Rectal smooth muscle tissue (tissue), 1 donor: ENCODE measurements around the gene NOTO.
"Not testable (repeated sequence)": the region's sequence is repeated elsewhere in the genome, so short reads cannot be mapped to it uniquely, and the experiment has no call there.

Experiments used
- H3K27ac ChIP-seq: one replicate; pipeline ENCODE4 v1.7.0; 2013; ENCODE audit warnings: low read depth, low read length, inconsistent platforms
- H3K27me3 ChIP-seq: one replicate; pipeline ENCODE4 v1.7.0; 2013; ENCODE audit warnings: low read length; ENCODE audit not compliant: control insufficient read depth, insufficient read depth
- H3K36me3 ChIP-seq: one replicate; pipeline ENCODE4 v1.7.0; 2013; ENCODE audit warnings: low read length; ENCODE audit not compliant: control insufficient read depth, insufficient read depth
- H3K4me1 ChIP-seq: one replicate; pipeline ENCODE4 v1.7.0; 2013; ENCODE audit warnings: low read length; ENCODE audit not compliant: control insufficient read depth, insufficient read depth
- H3K4me3 ChIP-seq: one replicate; pipeline ENCODE4 v1.7.0; 2013; ENCODE audit warnings: low read length
- H3K9ac ChIP-seq: one replicate; pipeline ENCODE4 v1.7.0; 2013; ENCODE audit warnings: low read length

NOTO gene

DNA sequence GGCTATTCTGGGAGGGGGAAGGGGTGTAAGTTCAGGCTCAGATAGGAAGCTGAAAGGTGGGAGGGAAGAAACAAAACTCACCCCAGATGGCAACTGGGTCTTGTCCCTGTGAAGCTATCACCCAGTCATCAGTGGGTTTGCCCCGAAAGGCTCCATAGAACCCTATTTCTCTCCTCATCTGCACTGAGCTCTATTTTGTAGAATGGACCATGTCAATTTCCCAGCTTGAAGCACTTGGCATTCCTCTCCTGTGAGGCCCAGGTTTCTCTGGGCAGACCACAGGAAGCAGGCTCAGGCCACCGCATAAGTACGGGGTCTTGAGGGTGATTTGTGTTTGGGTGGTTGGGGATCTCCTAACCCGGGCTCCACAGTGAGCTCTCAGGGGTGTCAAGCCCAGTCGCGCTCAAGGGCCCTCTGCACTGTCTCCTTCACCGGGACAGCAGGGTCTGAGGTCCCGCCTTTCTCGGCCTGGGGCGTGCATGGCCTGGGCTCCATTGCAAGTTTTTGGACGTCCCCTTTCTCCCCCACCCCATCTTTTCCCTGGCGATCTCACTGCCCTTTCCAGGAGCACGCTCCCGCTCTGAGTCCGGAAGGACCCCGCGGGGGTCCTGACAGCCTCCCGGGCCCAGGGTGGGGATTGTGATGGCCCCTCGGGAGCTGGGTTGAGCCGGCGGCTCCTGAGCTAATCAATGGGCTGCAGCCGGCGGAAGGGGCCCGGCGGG is 27.3 kb upstream of the NOTO start:
- Histone ChIP-seq H3K9ac (no peak overlapping the region), H3K27ac (no peak overlapping the region), H3K36me3 (no peaks in the 10 kb centered on the region), H3K4me1 (peaks cover 18% of the 10 kb centered on the region), H3K27me3 (peaks cover 30% of the 10 kb centered on the region), H3K4me3 (peak overlapping the region; percentile 40)

DNA sequence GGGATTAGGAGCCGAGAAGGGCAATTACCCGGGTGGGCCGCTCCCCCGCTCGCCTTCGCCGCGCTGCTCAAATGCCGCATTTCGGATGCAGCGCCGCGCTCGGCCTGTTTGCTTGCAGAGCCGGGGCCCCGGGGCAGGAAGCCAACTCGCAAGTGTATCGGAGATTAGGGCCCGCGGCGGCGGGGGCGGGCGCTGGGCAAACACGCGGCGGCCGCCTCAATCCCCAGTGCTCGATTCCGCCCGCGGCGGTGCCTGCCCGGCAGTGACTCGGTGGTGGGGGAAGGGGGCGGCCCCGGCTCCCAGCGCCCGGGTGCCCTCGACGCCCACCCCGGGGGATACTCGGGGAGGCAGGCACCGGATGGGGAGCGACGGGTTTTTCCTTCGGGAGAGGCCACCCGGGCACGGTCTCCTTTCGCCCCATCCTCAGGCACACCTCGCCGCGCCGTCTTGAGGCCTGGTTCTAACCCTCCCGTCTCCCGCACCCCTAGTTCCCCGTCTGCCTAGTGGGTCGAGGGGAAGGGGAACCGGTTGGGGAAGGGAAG is 26.6 kb upstream of the NOTO start:
- Histone ChIP-seq H3K9ac (no peak overlapping the region), H3K4me1 (peaks cover 18% of the 10 kb centered on the region), H3K27ac (no peak overlapping the region), H3K27me3 (peaks cover 30% of the 10 kb centered on the region), H3K4me3 (peak overlapping the region; percentile 83), H3K36me3 (no peaks in the 10 kb centered on the region)

DNA sequence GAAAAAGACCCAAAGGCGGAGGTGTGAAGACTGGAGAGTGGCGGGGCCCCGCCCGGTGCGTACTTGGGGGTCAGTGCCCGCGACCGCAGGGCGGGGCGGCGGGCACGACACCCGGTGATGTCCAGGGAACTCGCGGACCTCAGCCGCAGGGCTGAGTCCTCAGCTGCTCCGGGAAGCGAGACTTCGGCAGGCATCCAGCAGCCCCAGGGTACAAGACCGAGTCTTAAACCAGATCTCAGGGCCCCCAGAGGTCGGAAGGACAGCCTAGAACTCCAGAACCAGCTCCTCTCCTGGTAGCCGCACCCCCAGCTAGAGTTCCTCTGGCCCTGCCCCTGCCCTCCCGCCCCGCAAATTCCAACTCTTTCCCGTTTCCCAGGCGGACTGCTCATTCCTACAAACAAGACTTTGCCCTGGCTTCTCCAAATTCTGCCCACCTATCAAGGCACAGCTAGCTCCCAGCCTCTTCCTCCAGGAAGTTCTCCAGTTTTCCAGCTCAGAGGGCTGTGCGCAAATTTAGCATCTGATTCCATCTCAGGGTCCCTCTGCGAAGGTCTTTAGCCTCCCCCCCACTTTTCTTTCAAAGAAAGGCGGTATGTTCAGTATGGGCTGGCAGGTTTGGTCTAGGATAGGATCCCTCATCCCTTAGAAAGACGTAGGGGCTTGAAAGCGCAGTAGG is 26.0 kb upstream of the NOTO start:
- Histone ChIP-seq H3K4me3 (peak overlapping the region; percentile 83), H3K4me1 (peaks cover 18% of the 10 kb centered on the region), H3K9ac (no peak overlapping the region), H3K36me3 (no peaks in the 10 kb centered on the region), H3K27me3 (peaks cover 30% of the 10 kb centered on the region), H3K27ac (peak overlapping the region; percentile 66)

DNA sequence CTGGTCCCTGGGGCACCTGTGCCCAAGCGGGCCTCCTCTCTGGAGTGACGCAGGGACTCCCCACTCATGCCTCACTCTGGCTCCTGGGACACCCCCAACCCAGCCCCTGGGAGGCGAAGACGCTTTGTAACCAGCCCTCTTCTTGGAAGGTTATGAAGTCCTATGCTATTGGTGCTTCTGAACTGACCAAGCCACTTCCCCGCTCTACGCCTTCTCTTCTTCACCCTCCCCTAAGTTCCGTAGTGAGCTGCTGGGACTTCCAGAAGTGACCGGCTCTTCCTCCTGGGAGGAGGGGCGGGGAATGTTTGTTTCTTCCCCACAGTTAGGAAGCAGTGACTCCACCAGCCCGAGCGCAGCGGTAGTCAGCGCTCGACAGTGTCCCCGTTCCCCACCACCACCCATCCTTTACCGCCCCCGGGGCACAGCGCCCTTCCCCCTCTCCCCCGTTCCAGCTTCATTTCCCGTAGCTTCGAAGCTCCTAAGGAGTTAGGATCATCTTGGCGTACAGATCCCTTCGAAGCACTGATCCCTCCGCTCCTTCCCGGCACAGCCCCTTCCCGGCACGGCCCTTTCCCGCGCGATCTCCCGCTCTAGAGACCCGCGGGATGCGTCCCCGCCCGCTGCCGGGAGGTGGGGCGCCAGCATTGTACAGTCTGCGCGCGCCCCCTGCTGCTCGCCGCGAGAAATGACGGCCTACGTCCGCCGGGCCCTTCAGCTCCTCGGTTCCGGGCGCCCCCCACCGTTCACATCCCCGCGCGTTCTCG is 25.3 kb upstream of the NOTO start:
- Histone ChIP-seq H3K27ac (peak overlapping the region; percentile 66), H3K4me1 (peaks cover 18% of the 10 kb centered on the region), H3K9ac (no peak overlapping the region), H3K27me3 (peaks cover 30% of the 10 kb centered on the region), H3K36me3 (no peaks in the 10 kb centered on the region), H3K4me3 (peak overlapping the region; percentile 83)

DNA sequence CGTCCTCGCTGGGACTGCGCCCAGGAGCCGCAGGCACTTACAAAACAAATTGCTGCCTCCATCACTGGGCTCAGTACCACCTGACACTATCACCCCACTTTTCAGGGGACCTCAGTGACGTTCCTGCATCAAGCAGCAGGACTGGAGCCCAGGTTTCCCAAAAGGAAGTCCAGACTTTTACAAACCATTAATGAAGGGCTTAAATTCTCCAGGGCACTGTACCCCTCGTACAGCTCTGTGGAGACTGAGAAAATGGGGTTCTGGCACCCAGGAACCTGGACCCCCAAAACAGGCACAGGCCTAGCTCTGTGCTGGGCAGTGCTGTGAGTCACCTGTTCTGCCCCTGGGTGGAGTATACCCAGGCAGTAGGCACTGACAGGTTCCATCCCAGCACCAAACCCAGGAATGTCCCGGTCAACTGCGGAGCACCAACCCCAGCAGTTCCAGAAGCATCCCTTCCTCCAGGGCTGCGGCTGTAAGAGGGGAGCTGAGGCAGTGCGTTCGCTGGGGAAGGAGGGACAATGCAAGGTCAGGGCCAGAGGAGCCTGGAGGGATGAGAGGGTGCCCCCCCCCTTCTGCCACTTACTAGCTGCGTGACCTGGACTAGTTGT is 24.6 kb upstream of the NOTO start:
- H3K27ac ChIP-seq: no peak overlapping the region
- H3K4me1 ChIP-seq: peaks cover 18% of the 10 kb centered on the region
- H3K27me3 ChIP-seq: peaks cover 28% of the 10 kb centered on the region
- peak overlapping the region; percentile 46 for H3K4me3 ChIP-seq
- no peak overlapping the region for H3K9ac ChIP-seq
- H3K36me3 ChIP-seq: no peaks in the 10 kb centered on the region

DNA sequence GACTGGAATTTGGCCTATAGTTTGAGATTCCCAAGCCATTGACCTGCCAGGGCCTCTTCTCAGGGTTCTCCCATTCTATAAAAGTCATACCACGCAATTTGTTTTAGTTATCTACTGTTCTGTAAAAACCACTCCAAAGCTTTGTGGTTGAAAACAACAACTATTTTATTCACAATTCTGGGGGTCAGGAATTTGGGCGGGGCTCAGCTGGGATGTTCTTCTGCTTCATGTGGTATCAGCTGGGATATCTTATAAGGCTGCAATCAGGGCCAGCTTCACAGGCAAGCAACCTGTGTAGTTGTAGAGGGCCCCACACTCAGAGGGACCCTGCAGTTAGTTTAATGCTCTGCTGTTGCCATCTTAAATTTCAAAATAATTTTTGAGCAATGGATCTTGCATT is 16.4 kb upstream of the NOTO start:
- Histone ChIP-seq H3K9ac (no peak overlapping the region), H3K4me3 (no peak overlapping the region), H3K36me3 (no peaks in the 10 kb centered on the region)

DNA sequence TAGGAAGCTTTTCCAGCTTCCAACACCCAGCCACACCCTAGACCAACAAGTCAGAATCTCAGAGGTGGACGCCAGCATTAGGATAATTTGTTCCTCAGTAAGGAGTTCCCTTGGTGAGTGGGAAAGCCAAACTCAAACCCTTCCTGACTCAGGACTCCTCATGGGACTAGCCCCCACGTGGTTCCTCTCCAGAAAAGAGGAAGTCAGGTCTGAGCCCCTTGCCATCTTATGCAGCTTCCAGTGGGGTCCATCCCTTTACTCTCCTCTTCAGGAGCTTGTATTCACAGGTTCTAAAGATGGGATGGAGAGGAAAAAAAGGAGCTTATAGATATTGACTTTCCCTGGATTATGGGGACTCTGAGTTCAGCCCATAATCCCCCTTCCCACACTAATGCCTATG is 14.8 kb upstream of the NOTO start:
- Histone ChIP-seq H3K4me1 (no peaks in the 10 kb centered on the region), H3K9ac (no peak overlapping the region), H3K36me3 (no peaks in the 10 kb centered on the region), H3K27me3 (no peaks in the 10 kb centered on the region), H3K4me3 (no peak overlapping the region), H3K27ac (no peak overlapping the region)

More for the DNA sequence above, 16.4 kb upstream of the NOTO start:
- Histone ChIP-seq H3K27ac (no peak overlapping the region), H3K4me1 (no peaks in the 10 kb centered on the region), H3K27me3 (no peaks in the 10 kb centered on the region)

DNA sequence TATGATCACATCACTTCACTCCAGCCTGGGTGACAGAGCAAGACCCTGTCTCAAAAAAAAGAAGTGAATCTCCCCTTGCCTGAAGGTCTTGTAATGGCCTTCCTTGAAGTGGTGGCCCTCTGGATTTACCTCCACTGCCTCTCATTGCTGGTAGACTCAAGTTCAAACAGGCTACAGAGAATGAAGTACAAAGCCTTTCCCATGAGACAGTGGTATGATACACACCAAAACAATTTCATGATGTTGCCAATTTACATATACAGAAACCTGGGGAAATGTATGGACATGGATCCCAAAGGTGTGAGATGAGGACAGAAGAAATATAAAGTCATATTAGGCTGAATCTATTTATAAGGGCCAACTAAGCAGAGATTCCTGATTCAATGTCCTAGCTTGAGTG is 4.8 kb upstream of the NOTO start:
- H3K9ac ChIP-seq: no peak overlapping the region
- no peaks in the 10 kb centered on the region for H3K36me3 ChIP-seq
- no peaks in the 10 kb centered on the region for H3K4me1 ChIP-seq
- no peak overlapping the region for H3K27ac ChIP-seq
- H3K27me3 ChIP-seq: peaks cover 10% of the 10 kb centered on the region
- H3K4me3 ChIP-seq: no peak overlapping the region

DNA sequence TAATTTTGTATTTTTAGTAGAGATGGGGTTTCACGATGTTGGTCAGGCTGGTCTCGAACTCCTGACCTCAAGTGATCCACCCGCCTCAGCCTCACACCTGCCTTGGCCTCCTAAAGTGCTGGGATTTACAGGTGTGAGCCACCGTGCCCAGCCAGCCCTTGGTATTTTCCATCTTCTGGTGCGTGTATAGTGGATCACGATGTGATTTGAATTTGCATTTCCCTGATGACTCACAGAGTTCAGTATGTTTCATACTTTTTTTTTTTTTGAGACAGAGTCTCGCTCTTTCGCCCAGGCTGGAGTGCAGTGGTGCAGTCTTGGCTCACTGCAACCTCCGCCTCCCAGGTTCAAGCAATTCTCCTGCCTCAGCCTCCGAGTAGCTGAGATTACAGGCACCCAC is 2.1 kb upstream of the NOTO start:
- peaks cover 16% of the 10 kb centered on the region for H3K27me3 ChIP-seq
- H3K9ac ChIP-seq, H3K36me3 ChIP-seq, H3K27ac ChIP-seq, H3K4me1 ChIP-seq, H3K4me3 ChIP-seq: not testable (repeated sequence)

DNA sequence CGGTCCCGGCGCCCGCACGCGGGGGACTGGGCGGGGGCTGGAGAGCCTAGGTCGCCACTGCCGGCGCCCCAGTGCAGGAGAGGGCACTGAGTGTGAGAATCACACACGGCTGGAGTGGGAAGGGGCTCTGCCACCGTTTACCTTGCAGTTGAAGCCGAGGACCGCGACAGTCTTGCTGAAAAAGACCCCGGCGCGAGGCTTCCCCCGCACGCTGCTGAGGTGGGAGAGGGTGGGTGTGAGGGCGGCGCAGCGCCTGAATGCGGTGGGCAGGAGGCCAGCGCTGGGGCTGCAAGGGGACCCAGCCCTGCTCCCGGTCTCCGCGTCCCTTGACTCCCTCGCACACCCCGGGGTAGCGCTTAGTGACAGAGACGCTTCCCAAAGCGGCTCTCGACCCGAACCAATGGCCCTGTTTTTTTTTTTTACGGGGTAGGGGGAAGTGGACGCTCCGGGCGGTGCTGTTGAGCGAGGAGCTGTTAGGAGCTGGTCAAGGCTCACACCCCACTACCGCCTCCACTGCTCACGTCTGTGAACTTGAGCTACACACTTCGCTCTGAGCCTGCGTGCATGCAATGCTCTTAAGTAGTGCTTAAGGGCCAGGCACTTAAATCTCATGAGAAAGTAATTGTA is 794 bp downstream of the NOTO start:
- H3K4me3 ChIP-seq: no peak overlapping the region
- peaks cover 14% of the 10 kb centered on the region for H3K27me3 ChIP-seq
- no peaks in the 10 kb centered on the region for H3K4me1 ChIP-seq
- no peaks in the 10 kb centered on the region for H3K36me3 ChIP-seq
- no peak overlapping the region for H3K27ac ChIP-seq
- H3K9ac ChIP-seq: no peak overlapping the region

DNA sequence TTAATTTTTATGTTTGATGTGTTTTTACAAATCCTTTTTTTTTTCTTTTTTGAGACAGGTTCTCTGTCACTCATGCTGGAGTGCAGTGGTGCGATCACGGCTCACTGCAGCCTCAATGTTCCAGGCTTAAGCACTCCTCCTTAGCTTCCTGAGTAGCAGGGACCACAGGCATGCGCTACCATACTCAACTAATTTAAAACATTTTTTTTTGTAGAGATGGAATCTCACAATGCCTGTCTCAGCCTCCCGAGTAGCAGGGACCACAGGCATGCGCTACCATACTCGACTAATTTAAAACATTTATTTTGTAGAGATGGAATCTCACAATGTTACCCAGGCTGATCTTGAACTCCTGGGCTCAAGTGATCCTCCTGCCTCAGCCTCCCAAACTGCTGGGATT is 3.2 kb downstream of the NOTO start:
- H3K36me3 ChIP-seq: no peaks in the 10 kb centered on the region
- H3K27me3 ChIP-seq: peaks cover 14% of the 10 kb centered on the region
- H3K9ac ChIP-seq: no peak overlapping the region
- H3K4me1 ChIP-seq: no peaks in the 10 kb centered on the region
- no peak overlapping the region for H3K4me3 ChIP-seq
- no peak overlapping the region for H3K27ac ChIP-seq

DNA sequence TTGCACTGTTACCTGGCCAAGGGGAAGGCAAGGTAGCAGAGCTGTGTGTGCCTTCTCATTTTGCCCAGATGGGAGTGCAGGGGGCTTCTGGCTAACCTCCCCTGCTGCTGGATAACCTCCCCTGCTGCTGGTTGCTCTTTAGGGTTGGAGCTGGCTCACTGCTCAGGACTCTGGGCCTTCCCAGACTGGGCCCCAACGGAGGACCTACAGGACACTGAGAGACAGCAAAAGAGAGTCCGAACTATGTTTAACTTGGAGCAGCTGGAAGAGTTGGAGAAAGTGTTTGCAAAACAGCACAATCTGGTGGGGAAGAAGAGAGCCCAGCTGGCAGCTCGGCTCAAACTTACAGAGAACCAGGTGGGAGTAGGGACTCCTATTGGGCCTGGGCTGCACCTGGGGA is 5.9 kb downstream of the NOTO start:
- Histone ChIP-seq H3K36me3 (no peaks in the 10 kb centered on the region), H3K27me3 (no peaks in the 10 kb centered on the region), H3K27ac (no peak overlapping the region), H3K4me3 (no peak overlapping the region), H3K4me1 (no peaks in the 10 kb centered on the region), H3K9ac (no peak overlapping the region)
